Loucy (cell line): ENCODE results near the gene FKBP8.
A peak's percentile ranks its signal among the peaks of the same experiment; 100 is the strongest.

Experiments used
- H2AFZ ChIP-seq: fragments of 200-600 bp; sonication (generic); 2 replicates; pipeline ENCODE4 v1.6.0; 2016; ENCODE audit warnings: antibody characterized with exemption, mild to moderate bottlenecking, low read length, moderate library complexity
- H3F3A ChIP-seq: fragments of 200-600 bp; 2 replicates; pipeline ENCODE4 v1.6.0; 2016; ENCODE audit warnings: antibody characterized with exemption, low read depth, mild to moderate bottlenecking
- H3K27me3 ChIP-seq: fragments of 200-600 bp; sonication (generic); 2 replicates; pipeline ENCODE4 v1.6.1; 2014; ENCODE audit warnings: low read length, mild to moderate bottlenecking; ENCODE audit not compliant: insufficient read depth, poor library complexity, severe bottlenecking
- H3K36me3 ChIP-seq: fragments of 200-600 bp; sonication (generic); 2 replicates; pipeline ENCODE4 v1.6.1; 2016; ENCODE audit warnings: low read length; ENCODE audit not compliant: insufficient read depth
- H3K4me1 ChIP-seq: fragments of 200-600 bp; sonication (generic); 2 replicates; pipeline ENCODE4 v1.5.1; 2014; ENCODE audit warnings: low read length, mild to moderate bottlenecking; ENCODE audit not compliant: insufficient read depth, poor library complexity, severe bottlenecking
- H3K4me2 ChIP-seq: fragments of 200-600 bp; sonication (generic); 2 replicates; pipeline ENCODE4 v1.6.0; 2014; ENCODE audit warnings: antibody characterized with exemption, low read length, low read depth, mild to moderate bottlenecking; ENCODE audit not compliant: poor library complexity, severe bottlenecking
- H3K4me3 ChIP-seq: fragments of 200-600 bp; sonication (generic); 2 replicates; pipeline ENCODE4 v1.5.1; 2014; ENCODE audit warnings: low read length, mild to moderate bottlenecking, mixed read lengths; ENCODE audit not compliant: poor library complexity, severe bottlenecking
- H3K79me2 ChIP-seq: fragments of 200-600 bp; sonication (generic); 2 replicates; pipeline ENCODE4 v1.6.1; 2014; ENCODE audit warnings: low read length; ENCODE audit not compliant: insufficient read depth
- H3K9ac ChIP-seq: fragments of 200-600 bp; sonication (generic); 2 replicates; pipeline ENCODE4 v1.6.0; 2014; ENCODE audit warnings: mild to moderate bottlenecking, low read depth, low read length, moderate library complexity; ENCODE audit not compliant: poor library complexity, severe bottlenecking
- H3K9me2 ChIP-seq: fragments of 200-600 bp; sonication (generic); replicated peaks from 2 replicates; pipeline ENCODE4 v1.6.1; 2016; ENCODE audit warnings: low read depth, low read length, mixed read lengths
- H3K9me3 ChIP-seq: fragments of 200-600 bp; sonication (generic); 2 replicates; pipeline ENCODE4 v1.6.1; 2014; ENCODE audit warnings: mild to moderate bottlenecking, antibody characterized with exemption, low read length, low read depth; ENCODE audit not compliant: insufficient read depth
- H4K20me1 ChIP-seq: fragments of 200-600 bp; sonication (generic); 2 replicates; pipeline ENCODE4 v1.6.0; 2014; ENCODE audit warnings: antibody characterized with exemption, low read length, mild to moderate bottlenecking; ENCODE audit not compliant: insufficient read depth, poor library complexity, severe bottlenecking
- CTCF ChIP-seq: fragments of 200-600 bp; sonication (generic); conservative IDR thresholded peaks from 2 replicates; pipeline ENCODE4 v1.5.1; 2014; ENCODE audit warnings: mild to moderate bottlenecking, antibody characterized with exemption, low read length
- EZH2phosphoT487 ChIP-seq: fragments of 200-600 bp; IDR thresholded peaks from 2 replicates; pipeline ENCODE4 v1.6.1; 2018; ENCODE audit warnings: antibody characterized with exemption, mild to moderate bottlenecking, moderate library complexity, borderline replicate concordance

Gene FKBP8

GRCh38 chr19:18562086-18562485 is 18.7 kb upstream of the FKBP8 start:
- peaks cover 33% of the 10 kb centered on the region for H3K79me2 ChIP-seq
- no peak overlapping the region for H2AFZ ChIP-seq
- peaks cover 17% of the 10 kb centered on the region for H3K4me1 ChIP-seq
- H3K36me3 ChIP-seq = peaks cover 24% of the 10 kb centered on the region; the same call in 1 of the 2 replicates
- peaks cover 4% of the 10 kb centered on the region; the same call in 1 of the 2 replicates for H3F3A ChIP-seq
- no peaks in the 10 kb centered on the region for H3K9me3 ChIP-seq
- no peaks in the 10 kb centered on the region for H3K27me3 ChIP-seq
- H4K20me1 ChIP-seq = peaks cover 9% of the 10 kb centered on the region
- no peak overlapping the region for H3K4me3 ChIP-seq
- H3K9ac ChIP-seq = no peak overlapping the region
- no peak for TF ChIP-seq EZH2phosphoT487
- no peak for TF ChIP-seq CTCF
- no peak overlapping the region for H3K4me2 ChIP-seq
- no peaks in the 10 kb centered on the region for H3K9me2 ChIP-seq

GRCh38 chr19:18559685-18560084 is 16.3 kb upstream of the FKBP8 start:
- H3K4me3 ChIP-seq = peak overlapping the region; percentile 99

GRCh38 chr19:18558604-18559003 is 15.2 kb upstream of the FKBP8 start:
- TF ChIP-seq CTCF = no peak
- TF ChIP-seq EZH2phosphoT487 = no peak
- Histone ChIP-seq H2AFZ (no peak overlapping the region), H3K4me3 (peak overlapping the region; percentile 99), H4K20me1 (peaks cover 9% of the 10 kb centered on the region), H3F3A (peaks cover 4% of the 10 kb centered on the region; the same call in 1 of the 2 replicates), H3K4me2 (peak overlapping the region; percentile 99), H3K9ac (peak overlapping the region; percentile 100), H3K36me3 (peaks cover 9% of the 10 kb centered on the region; the same call in 1 of the 2 replicates), H3K27me3 (no peaks in the 10 kb centered on the region), H3K9me2 (no peaks in the 10 kb centered on the region), H3K4me1 (peaks cover 17% of the 10 kb centered on the region), H3K9me3 (no peaks in the 10 kb centered on the region), H3K79me2 (peaks cover 33% of the 10 kb centered on the region)

More at GRCh38 chr19:18559685-18560084, 16.3 kb upstream of the FKBP8 start:
- Histone ChIP-seq H3K27me3 (no peaks in the 10 kb centered on the region), H3K4me2 (peak overlapping the region; percentile 99), H3F3A (peaks cover 4% of the 10 kb centered on the region; the same call in 1 of the 2 replicates), H3K36me3 (peaks cover 12% of the 10 kb centered on the region; the same call in 1 of the 2 replicates), H3K4me1 (peaks cover 17% of the 10 kb centered on the region), H3K9me2 (no peaks in the 10 kb centered on the region), H4K20me1 (peaks cover 9% of the 10 kb centered on the region), H3K9me3 (no peaks in the 10 kb centered on the region), H2AFZ (no peak overlapping the region), H3K79me2 (peaks cover 33% of the 10 kb centered on the region), H3K9ac (peak overlapping the region; percentile 100)
- TF ChIP-seq CTCF (no peak), EZH2phosphoT487 (no peak)
